Activated CD4-positive, alpha-beta T cell treated with anti-CD3 and anti-CD28 coated beads, Interleukin-2, Interleukin-6, amounts not matched to agents 100 ng/mL and 50 ng/mL, durations not matched to agents 16 hours and 8 hours (primary cell): ENCODE measurements around the gene TMEM120A.

Source experiments
- DNase-seq: peaks from one replicate; pipeline ENCODE4 v3.0.0-alpha.2; 2020

The TMEM120A gene

DNA sequence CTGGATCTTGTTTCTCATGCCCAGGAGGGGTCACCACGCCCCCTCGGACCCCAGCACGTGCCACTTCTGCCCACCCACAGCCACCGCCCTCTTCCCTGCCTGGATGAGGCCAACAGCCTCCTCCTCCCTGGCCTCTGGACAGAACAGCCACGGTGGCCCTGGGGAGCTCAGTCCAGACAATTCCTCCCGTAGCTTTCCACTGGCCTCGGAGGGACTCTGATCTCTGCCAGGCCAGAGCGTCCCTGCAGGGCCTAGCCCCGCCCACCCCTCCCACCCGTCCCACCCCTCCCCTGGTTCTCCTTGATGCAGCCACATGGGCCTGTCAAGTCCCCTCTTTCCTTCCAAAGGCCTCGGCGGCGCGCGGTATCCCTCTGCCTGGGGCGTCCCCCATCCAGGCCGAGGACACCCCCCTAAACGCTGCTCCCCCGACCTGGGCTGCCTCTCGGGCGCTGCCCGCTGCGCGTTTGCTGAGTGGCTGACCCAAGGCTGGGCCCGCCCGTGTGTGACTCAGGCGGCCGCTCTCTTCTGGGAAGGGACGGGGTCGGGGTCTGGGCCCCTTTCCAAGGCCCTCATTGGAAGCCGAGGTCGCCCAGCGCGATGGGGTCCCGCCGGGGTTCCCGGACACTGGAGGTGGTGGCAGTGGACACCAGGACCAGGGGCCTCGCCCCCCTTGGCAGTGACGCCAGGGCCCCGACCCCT, 557 bp downstream of the TMEM120A start:
- DNase-seq: no peak

DNA sequence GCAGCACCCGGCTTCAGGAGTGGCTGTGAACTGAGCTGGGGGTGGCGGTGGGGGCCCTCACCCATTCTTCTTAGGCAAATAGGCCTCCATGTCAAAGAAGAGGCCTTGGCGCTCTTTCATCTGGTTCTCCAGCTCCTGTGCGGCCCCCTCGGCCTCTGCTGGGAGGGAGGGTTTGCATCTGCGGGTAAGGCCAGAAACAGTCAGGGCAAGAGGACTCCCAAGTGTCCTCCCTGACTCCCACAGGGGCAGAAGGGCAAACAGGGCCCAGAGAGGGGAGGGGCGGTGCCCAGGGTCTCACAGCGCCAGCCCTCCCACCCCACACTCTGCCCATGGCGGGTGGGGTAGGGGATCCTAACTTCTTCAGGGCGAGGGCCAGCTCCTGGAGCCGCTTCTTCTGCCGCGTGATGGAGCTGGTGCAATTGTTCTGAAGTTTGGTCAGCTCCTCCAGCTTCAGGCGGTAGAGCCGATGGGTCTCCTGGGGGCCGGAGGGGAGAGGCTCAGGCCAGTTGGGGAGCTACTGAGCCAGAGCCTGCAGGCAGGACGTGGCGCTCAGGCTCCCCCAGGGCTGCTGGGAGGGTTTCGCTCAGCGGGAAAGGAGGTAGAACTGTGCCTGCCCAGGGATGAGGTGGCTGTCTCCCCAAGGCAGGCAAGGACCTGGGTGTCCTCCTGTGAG, 2.2 kb downstream of the TMEM120A start:
- DNase-seq: no peak

GRCh38 chr7:75991531-75992082, 2.8 kb downstream of the TMEM120A start:
- DNase-seq: no peak

DNA sequence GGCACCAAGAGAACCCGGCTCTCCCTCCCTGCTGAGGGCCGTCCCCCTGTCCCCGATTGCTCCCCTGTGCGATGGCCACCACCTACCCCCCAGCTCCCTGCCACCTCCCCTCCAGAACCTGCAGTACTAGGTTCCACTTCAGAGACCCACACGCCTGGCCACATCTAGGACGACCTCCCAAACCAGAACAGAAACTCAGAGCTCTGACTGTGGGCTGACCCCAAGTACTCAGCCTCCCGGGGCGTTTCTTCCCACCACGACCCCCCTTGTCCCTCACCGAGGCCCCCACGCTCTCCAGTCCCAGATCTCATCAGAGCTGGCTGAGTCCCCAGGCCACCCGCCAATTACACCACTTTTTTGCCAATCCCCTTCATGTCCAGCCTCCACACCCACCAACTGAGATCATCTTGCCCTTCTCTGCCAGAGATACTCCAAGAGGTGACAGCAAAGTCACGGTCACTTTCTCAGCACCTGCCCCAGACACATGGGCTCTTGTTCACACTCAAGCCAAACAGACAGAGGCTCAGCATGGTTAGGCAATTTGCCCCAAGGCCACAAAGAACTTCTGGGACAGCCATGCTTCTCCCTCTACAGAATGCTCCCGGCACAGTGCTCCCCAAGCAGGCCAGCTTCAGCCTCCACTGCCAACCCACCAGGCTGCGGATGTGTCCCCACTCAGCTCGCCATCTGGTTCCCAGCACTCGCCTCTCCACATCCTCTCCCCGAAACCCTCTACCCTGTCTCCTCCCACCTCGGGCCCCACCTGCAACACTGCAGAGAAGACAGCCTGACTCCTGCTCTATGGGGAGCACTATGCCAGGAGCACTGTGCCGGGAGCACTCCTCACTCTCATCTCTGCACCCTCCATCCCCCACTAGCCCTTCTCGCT, 4.7 kb downstream of the TMEM120A start:
- DNase-seq: no peak

GRCh38 chr7:75988568-75989499, 5.6 kb downstream of the TMEM120A start:
- no peak for DNase-seq

DNA sequence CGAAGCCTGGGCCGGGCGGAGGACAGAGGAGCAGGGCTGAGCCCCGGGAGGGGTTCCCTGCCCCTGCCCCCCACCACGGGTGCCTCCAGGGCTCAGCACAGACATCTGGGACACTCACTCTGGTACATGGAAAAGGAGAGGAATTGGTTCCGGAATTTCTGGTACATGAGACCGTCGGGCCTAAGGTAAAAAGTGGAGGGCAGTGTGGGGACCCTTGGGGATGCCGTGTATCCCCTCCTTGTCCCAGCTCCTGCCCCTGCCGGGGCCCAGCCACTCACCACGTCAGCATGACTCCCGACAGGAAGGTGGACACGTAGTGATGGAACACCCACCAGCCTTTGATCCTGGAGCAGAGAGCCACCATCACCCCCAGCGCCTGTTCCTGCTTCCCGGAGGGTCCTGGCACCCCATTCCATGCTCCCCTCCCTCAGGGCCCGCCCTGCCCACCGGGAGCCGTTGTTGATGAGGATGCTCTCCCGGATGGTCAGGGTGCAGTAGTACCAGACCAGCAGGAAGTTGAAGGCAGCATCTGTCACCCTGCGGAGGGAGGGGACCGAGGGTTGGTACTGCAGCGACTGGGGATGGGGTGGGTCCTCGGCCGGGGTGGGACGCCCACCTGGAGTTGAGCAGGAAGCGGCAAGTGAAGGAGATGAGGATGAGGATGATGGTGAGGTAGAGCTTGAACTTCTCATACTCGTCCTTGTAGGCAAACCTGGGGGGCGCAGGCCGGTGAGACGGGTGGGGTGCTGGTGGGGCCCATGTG, 6.4 kb downstream of the TMEM120A start:
- no peak for DNase-seq

- DNase-seq: no peak
Observed at GRCh38 chr7:75987026-75987804, 7.2 kb downstream of the TMEM120A start.

DNA sequence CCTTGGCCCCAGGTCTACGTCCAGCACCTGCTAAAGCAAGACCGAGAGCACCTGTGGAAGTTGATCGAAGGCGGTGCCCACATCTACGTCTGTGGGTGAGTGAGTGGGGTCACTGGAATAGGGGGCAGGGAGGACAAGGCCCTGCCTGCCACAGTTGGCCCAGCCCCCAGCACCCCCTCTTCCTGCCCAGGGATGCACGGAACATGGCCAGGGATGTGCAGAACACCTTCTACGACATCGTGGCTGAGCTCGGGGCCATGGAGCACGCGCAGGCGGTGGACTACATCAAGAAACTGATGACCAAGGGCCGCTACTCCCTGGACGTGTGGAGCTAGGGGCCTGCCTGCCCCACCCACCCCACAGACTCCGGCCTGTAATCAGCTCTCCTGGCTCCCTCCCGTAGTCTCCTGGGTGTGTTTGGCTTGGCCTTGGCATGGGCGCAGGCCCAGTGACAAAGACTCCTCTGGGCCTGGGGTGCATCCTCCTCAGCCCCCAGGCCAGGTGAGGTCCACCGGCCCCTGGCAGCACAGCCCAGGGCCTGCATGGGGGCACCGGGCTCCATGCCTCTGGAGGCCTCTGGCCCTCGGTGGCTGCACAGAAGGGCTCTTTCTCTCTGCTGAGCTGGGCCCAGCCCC, 8.1 kb downstream of the TMEM120A start:
- no peak for DNase-seq

DNA sequence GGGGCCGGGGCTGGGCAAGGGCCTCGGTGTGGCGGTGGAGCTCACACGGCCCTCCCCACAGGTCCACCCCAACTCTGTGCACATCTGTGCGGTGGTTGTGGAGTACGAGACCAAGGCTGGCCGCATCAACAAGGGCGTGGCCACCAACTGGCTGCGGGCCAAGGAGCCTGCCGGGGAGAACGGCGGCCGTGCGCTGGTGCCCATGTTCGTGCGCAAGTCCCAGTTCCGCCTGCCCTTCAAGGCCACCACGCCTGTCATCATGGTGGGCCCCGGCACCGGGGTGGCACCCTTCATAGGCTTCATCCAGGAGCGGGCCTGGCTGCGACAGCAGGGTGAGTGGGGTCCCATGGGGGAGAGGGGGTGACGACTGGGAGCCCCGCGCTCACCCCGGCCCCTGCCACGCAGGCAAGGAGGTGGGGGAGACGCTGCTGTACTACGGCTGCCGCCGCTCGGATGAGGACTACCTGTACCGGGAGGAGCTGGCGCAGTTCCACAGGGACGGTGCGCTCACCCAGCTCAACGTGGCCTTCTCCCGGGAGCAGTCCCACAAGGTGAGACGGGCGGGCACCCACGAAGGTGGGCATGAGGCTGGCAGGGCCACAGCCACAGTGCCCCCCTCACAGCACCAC, 8.8 kb downstream of the TMEM120A start:
- no peak for DNase-seq

GRCh38 chr7:75985009-75985517, 9.3 kb downstream of the TMEM120A start:
- no peak for DNase-seq

DNA sequence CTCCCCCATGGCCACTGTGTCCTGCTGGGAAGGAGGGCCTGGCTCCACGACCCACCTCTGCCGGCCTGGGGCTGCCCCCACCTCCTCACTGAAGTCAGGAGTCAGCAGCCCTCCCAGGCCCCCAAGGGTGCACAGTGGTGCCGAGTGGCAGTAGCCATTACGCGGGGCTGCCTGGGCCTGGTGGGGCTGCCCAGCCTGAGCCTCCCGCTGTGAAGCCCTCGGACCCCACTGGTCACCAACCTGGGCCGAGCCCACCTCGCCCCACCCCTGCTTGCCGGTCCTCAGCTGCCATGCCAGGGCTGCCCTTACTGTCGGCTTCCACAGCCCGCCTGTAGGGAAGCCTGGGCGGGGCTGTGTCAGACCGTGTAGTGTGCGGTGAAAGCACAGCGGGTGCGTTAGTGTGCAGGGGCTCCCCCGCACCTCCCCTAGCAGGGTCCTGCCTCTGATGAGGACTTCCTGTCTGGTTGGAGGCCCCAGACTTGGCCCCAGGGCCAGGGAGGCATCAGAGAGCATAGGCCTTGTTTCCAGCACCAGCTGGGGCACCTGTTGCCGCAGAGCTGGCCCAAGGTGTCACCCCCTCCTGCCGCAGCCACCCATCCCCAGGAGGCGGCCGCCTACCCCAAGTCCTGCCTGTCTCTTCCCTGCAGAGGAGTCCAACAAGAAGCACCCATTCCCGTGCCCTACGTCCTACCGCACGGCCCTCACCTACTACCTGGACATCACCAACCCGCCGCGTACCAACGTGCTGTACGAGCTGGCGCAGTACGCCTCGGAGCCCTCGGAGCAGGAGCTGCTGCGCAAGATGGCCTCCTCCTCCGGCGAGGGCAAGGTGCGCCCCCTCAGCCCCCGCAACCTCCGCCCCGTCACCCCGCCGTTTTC, 10.0 kb downstream of the TMEM120A start:
- DNase-seq: no peak

GRCh38 chr7:75983471-75984129, 10.8 kb downstream of the TMEM120A start:
- no peak for DNase-seq

DNA sequence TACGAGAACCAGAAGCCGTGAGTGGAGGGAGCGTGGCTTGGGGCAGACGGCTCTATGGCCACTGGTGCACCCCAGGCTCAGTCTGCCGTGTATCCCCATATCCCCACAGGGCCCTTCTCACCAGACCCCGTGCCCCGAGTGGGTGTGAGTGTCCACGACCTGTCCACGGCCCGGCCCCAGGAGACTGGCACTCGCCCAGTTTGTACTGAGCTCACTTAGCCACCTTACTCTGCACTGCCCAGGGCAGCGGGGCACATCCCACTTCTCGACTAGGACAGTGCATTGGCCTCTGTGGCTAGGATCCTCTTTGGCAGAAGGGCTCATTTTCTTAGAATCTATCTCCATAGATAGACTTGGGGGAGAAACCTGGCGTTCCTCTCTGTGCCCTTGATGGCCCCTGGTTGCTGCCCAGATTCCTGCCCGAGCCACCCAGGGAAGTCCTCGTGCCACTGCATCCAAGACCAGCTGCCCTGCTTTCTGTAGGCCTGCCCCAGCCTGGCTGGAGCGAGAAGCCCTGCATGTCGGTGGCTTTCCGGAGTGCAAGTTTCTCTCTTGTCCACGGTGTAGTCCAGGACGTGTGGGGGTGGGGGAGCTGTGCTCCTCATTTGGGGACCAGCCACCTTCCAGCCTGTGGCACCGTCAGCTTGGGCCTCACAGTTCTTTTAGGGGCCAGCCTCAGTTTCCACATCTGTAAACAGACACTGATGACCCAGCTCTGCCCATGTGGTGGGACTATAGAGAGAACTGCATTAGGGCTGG, 11.9 kb downstream of the TMEM120A start:
- DNase-seq: no peak

DNA sequence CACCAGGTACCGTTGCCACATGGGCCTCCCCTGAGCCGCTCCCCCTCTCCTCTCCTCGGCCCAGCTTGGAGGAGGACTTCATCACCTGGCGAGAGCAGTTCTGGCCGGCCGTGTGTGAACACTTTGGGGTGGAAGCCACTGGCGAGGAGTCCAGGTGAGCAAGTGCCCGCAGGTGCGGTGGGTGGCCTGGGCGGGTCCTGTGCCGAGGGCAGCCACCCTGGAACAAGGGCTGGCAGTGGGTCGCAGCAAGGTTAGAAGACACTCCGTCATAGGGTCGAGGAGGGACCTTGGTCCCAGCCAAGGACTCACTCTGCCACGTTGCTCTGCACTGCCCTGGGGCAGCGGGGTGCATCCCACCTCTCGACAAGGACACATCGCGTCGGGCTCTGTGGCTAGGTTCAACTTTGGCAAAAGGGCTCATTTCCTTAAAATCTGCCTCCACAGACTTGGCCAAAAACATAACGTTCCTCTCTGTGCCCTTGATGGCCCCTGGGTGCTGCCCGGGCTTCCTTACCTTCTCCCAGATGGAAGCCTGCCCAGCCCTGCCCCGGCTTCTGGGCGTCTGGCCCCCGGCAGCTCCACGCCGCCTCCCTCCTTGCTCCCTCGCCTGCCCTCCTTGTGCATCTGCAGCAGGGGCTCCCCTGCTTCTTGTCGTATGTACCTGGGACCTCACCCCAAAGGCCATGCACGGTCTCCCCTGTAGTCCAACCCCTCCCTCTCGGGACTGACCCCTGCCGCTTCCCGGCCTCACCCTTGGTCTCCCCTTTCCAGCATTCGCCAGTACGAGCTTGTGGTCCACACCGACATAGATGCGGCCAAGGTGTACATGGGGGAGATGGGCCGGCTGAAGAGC, 12.7 kb downstream of the TMEM120A start:
- no peak for DNase-seq

GRCh38 chr7:75981203-75981452, 13.3 kb downstream of the TMEM120A start:
- no peak for DNase-seq
